HEK293T (cell line): Measurements from ENCODE around the gene TMEM51.

Experiments used
- CTCF ChIA-PET: fragments of 350-600 bp; formaldehyde crosslinking; extraction: SDS; loops from one replicate; lab custom pipeline; 2021; ENCODE audit warnings: antibody characterized with exemption, inconsistent platforms; lab: Yijun Ruan, JAX
- POLR2A ChIA-PET: fragments of 350-600 bp; formaldehyde crosslinking; extraction: SDS; loops from one replicate; lab custom pipeline; 2020; ENCODE audit warnings: antibody characterized with exemption, inconsistent platforms; lab: Yijun Ruan, JAX
- DNase-seq: peaks from one replicate; pipeline ENCODE4 v3.0.0; 2012; ENCODE audit warnings: mixed read lengths; ENCODE audit errors: extremely low spot score
- ARNT ChIP-seq: fragments of 450-650 bp; IDR thresholded peaks from 2 replicates; pipeline ENCODE4 v1.6.1; 2017; ENCODE audit warnings: mild to moderate bottlenecking
- BHLHE40 ChIP-seq: fragments of 450-650 bp; IDR thresholded peaks from 2 replicates; pipeline ENCODE4 v1.6.1; 2016; ENCODE audit warnings: mild to moderate bottlenecking, moderate library complexity, borderline replicate concordance
- CTBP1 ChIP-seq: fragments of 450-650 bp; IDR thresholded peaks from 2 replicates; pipeline ENCODE4 v1.6.1; 2016; ENCODE audit warnings: borderline replicate concordance
- ELF4 ChIP-seq: fragments of 450-650 bp; IDR thresholded peaks from 2 replicates; pipeline ENCODE4 v1.6.1; 2017; ENCODE audit warnings: antibody characterized with exemption
- FOXA1 ChIP-seq: fragments of 450-650 bp; IDR thresholded peaks from 2 replicates; pipeline ENCODE4 v1.6.1; 2016; ENCODE audit warnings: mild to moderate bottlenecking
- FOXK2 ChIP-seq: fragments of 450-650 bp; IDR thresholded peaks from 2 replicates; pipeline ENCODE4 v1.6.1; 2016; ENCODE audit warnings: mild to moderate bottlenecking
- FOXM1 ChIP-seq: fragments of 450-650 bp; IDR thresholded peaks from 2 replicates; pipeline ENCODE4 v1.6.1; 2017; ENCODE audit warnings: mild to moderate bottlenecking, borderline replicate concordance
- HDGF ChIP-seq: fragments of 450-650 bp; IDR thresholded peaks from 2 replicates; pipeline ENCODE4 v1.6.1; 2017; ENCODE audit warnings: antibody characterized with exemption, borderline replicate concordance
- L3MBTL2 ChIP-seq: fragments of 450-650 bp; conservative IDR thresholded peaks from 2 replicates; pipeline ENCODE4 v1.6.1; 2016; ENCODE audit warnings: mild to moderate bottlenecking
- LEF1 ChIP-seq: fragments of 450-650 bp; IDR thresholded peaks from 2 replicates; pipeline ENCODE4 v1.6.1; 2017; ENCODE audit warnings: mild to moderate bottlenecking, borderline replicate concordance
- NFRKB ChIP-seq: fragments of 450-650 bp; IDR thresholded peaks from 2 replicates; pipeline ENCODE4 v1.6.1; 2016; ENCODE audit warnings: mild to moderate bottlenecking, moderate library complexity
- PKNOX1 ChIP-seq: fragments of 450-650 bp; IDR thresholded peaks from 2 replicates; pipeline ENCODE4 v1.6.1; 2016
- SP1 ChIP-seq: fragments of 450-650 bp; IDR thresholded peaks from 2 replicates; pipeline ENCODE4 v1.6.1; 2017
- SUZ12 ChIP-seq: fragments of 450-650 bp; IDR thresholded peaks from 2 replicates; pipeline ENCODE4 v1.6.1; 2016; ENCODE audit warnings: mild to moderate bottlenecking
- TARDBP ChIP-seq: fragments of 450-650 bp; IDR thresholded peaks from 2 replicates; pipeline ENCODE4 v1.6.1; 2016
- ZNF384 ChIP-seq: fragments of 450-650 bp; IDR thresholded peaks from 2 replicates; pipeline ENCODE4 v1.6.1; 2016

The TMEM51 gene

GRCh38 chr1:15191770-15192169 lies 38.2 kb downstream of the TMEM51 start:
- ChIA-PET POLR2A (no interaction called here), CTCF (no interaction called here)
- no peak for TF ChIP-seq FOXK2
- TF ChIP-seq SUZ12: no peak
- no peak for TF ChIP-seq HDGF
- no peak for TF ChIP-seq PKNOX1
- TF ChIP-seq ZNF384: no peak
- no peak for DNase-seq

- DNase-seq: no peak
- POLR2A ChIA-PET: no interaction called here
- CTCF ChIA-PET: no interaction called here
- TF ChIP-seq FOXK2: no peak
- no peak for TF ChIP-seq LEF1
- TF ChIP-seq BHLHE40: no peak
- no peak for TF ChIP-seq L3MBTL2
- no peak for TF ChIP-seq HDGF
- no peak for TF ChIP-seq SUZ12
- no peak for TF ChIP-seq TARDBP
- TF ChIP-seq FOXM1: no peak
- TF ChIP-seq SP1: no peak
- no peak for TF ChIP-seq NFRKB
- TF ChIP-seq ARNT: no peak
- no peak for TF ChIP-seq ZNF384
- no peak for TF ChIP-seq FOXA1
- TF ChIP-seq PKNOX1: no peak
- no peak for TF ChIP-seq ELF4
Observed at GRCh38 chr1:15192916-15193550, 39.5 kb downstream of the TMEM51 start.

- TF ChIP-seq SP1: no peak
- TF ChIP-seq LEF1: no peak
- TF ChIP-seq PKNOX1: no peak
- TF ChIP-seq FOXA1: no peak
- TF ChIP-seq CTBP1: no peak
- no peak for TF ChIP-seq HDGF
- no peak for TF ChIP-seq FOXM1
- TF ChIP-seq TARDBP: no peak
- TF ChIP-seq L3MBTL2: no peak
- TF ChIP-seq ZNF384: no peak
- TF ChIP-seq FOXK2: no peak
- TF ChIP-seq NFRKB: no peak
- TF ChIP-seq SUZ12: no peak
- TF ChIP-seq ARNT: no peak
- TF ChIP-seq ELF4: no peak
- no peak for TF ChIP-seq BHLHE40
- CTCF ChIA-PET: no interaction called here
- DNase-seq: no peak
- POLR2A ChIA-PET: no interaction called here
Observed at GRCh38 chr1:15195420-15196052, 42.0 kb downstream of the TMEM51 start.

- ChIA-PET POLR2A (no interaction called here), CTCF (no interaction called here)
- no peak for DNase-seq
- TF ChIP-seq FOXA1 (no peak), L3MBTL2 (no peak), ZNF384 (no peak), HDGF (no peak), CTBP1 (no peak), LEF1 (no peak), SP1 (no peak), BHLHE40 (no peak), ELF4 (no peak), FOXM1 (no peak), TARDBP (no peak), FOXK2 (no peak), NFRKB (no peak)
Observed at GRCh38 chr1:15196069-15196468, 42.5 kb downstream of the TMEM51 start.

GRCh38 chr1:15196807-15197530 lies 43.4 kb downstream of the TMEM51 start:
- DNase-seq: no peak
- ChIA-PET POLR2A (no interaction called here), CTCF (no interaction called here)
- TF ChIP-seq FOXK2: no peak
- TF ChIP-seq CTBP1: no peak
- TF ChIP-seq L3MBTL2: no peak
- TF ChIP-seq ARNT: no peak
- no peak for TF ChIP-seq ELF4
- no peak for TF ChIP-seq LEF1
- no peak for TF ChIP-seq FOXM1
- no peak for TF ChIP-seq TARDBP
- TF ChIP-seq SUZ12: no peak
- no peak for TF ChIP-seq SP1
- no peak for TF ChIP-seq NFRKB
- TF ChIP-seq HDGF: no peak
- no peak for TF ChIP-seq FOXA1
- TF ChIP-seq PKNOX1: no peak
- no peak for TF ChIP-seq ZNF384
- no peak for TF ChIP-seq BHLHE40
